ENCODE results near the gene TACC2.
A peak's percentile ranks its signal among the peaks of the same experiment; 100 is the strongest.

TACC2 gene

DNA sequence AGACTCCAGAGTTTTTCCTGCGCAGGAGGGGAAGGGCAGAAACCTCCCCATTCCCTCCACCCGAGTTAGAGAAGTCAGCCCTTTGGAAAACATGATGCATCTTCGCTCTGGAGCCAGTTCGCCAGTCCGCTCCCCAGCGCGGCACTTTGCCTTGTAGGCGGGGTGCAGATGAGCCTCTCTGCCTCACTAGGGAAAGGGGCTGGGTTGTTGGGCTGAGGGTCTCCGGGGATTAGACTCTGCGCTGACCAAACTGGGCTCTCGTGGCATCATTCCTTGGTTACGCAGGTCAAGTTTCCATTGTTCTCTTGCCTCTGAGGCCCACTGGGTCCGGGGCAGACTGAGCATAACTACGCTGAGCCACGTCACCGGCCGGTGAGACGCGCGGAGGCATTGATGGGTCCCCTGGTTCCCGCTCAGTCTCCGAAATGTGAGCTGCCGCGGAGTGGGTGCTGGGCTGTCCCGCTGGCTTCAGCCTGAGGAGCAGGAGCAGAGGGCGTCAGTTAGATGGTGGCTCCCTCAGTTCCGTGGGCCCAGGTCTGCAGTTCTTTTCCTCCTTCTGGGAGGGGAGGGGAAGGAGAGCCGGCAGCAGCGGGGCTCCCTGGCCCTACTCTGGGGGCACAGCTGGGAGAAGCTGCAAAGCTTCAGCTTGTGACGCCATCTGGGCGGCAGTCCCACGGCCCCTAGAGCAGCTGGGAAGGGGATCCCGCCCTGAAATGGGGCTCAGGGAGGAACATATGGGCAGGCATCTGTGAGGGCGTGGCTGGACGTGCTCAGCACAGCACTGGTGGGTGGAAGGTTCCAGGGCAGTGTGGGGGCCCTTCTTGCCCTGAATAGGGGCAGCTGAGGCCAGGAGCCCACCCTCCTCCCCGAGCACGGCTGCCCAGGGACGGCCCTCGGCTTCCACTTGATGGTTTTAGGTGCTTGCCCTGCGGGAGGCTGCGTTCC lies 160.9 kb downstream of the TACC2 start:
- no peak for DNase-seq

DNA sequence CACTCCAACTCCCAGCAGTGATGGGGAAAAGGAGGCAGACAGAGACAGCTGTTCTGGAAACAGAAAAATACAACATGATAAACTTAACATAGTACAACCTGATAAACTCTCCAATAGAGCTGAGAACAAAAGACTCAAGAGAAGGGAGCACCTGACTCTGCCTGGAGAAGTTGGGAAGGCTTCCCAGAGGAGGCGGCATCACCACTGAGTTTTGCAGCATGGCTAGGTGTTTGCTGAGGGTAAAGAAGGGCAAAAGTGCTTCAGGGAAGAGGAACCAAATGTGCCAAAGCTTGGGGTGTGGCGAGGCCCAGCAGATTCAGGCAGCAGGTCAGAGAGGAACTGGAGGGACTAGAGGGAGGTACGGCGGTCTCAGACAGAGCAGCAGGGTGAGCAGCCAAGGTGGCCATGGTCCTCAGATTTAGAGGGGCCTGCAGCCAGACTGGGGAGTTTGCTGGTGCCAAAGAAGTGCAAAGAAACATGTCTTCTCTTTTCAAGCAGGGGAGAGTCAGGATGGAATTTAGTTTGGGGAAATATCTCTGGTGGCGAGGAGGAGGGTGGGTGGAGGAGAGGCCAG lies 162.2 kb downstream of the TACC2 start:
- no peak for DNase-seq

DNA sequence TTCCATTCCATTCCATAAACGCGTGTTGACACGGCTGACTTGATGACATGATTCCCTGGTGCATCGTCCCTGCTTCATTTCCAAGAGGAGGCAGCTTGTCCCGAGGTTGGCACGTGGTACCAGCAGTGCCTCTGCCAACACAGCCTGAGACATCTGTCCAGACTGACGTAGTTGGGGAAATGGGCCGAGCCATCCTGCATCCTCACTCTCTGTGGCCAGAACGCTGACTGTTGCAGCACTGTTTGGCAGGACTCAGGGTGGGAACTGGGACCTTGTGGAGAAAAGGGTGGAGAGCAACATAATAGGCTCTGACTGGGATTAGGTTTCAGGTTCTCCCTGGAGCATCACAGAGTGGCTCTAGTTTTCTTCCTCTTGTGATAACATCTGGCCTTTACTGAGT lies 163.6 kb downstream of the TACC2 start:
- DNase-seq, result peak in 1 of 3 experiments; percentile 52

DNA sequence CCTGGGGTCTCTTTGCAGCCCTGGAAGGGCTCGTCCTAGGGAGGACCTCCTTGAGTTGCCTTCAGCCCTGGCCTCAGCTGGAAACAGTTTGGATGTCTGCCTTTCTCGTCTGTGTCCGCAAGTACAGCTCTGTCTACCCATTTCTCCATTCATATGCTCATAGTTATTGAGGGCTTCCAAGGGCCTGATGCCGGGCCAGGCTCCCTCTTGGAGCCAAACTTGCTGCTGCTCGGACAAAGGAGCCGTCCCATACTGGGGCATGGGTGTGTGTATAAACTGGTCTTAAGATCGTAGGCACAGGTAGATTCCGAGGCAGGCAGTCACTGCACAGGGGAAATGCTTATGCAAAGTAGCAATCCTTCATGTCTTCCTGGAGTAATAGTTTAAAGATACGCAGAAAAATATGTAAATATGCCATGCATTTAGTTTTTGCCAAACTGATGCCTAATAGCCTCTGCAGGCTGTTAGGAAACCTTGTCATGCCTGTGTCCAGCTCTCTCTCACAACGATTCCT lies 165.1 kb downstream of the TACC2 start:
- DNase-seq, result no peak

DNA sequence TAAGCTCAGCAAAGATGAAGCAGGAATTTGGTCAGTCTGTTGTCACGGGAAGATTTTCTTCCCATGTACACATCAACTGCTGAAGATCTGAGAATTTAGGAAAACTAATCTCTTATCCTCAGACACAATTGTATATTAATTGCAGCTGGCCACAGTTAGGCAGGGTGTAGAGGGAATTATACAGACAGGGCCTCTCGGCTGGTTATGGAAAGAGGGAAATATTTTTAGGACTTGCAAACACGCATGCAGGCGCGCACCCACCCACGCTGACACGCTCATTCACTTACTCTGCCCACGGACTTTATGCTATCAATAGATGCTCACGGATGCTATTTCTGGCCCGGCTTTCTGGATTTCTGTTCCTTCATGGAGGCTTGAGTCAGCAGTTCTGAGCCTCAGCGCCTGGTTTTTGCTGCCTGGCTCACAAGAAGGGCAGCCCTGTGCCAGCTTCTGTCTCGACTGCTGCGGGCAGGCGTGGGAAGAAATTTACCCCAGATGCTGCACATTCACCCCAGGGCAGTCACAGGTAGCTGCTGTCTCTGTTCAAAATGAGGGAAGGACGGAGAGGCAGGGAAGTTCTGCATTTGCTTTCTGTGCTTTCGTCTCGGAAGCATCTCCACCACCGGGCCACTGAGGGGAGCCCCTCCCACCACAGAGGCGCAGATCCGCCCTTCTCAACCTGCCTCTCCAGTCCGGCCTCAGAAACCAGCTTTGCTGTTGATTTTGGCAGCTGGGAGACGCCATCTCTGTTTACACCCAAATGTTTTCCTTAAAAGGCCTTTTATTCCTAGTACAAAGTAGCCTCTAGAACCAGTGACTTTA lies 165.8 kb downstream of the TACC2 start:
- no peak for DNase-seq

DNA sequence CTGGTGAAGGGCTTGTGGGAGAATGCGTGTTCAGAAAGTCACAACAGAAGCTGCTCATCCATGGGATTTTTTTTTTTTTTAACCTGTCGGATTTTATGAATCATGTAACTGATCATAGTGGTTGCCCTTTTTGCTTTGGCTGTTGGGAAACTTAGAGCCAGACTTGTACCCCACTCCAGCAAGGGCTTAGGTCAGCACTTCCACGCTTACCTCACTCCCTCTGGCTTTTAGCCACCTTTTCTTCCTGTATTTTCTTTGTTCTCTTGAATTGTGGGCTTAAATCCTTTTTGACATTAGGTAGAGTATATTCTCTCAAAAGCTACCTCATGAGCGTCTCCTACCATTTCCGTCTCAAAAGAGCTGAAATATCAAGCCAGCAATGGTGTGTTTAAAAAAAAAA lies 168.5 kb downstream of the TACC2 start:
- no peak for DNase-seq

DNA sequence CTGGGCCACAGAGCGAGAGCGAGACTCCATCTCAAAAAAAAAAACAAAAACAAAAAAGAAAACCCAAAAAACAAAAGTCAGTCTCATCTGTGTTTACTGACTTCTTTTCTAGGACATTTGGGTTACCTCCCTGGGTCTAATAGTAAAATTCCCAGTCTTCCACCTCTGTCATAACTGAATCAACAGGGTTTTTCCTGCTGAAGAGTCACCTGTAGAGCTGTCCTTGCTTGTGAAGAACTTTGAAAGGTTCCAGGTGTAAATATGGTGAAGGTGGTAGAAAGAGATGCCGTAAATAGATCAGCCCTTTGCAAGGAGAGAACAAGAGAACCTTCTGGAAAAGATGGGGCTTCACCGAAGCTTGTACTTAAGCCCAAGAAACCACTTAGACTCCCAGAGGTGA lies 169.4 kb downstream of the TACC2 start:
- no peak for DNase-seq

DNA sequence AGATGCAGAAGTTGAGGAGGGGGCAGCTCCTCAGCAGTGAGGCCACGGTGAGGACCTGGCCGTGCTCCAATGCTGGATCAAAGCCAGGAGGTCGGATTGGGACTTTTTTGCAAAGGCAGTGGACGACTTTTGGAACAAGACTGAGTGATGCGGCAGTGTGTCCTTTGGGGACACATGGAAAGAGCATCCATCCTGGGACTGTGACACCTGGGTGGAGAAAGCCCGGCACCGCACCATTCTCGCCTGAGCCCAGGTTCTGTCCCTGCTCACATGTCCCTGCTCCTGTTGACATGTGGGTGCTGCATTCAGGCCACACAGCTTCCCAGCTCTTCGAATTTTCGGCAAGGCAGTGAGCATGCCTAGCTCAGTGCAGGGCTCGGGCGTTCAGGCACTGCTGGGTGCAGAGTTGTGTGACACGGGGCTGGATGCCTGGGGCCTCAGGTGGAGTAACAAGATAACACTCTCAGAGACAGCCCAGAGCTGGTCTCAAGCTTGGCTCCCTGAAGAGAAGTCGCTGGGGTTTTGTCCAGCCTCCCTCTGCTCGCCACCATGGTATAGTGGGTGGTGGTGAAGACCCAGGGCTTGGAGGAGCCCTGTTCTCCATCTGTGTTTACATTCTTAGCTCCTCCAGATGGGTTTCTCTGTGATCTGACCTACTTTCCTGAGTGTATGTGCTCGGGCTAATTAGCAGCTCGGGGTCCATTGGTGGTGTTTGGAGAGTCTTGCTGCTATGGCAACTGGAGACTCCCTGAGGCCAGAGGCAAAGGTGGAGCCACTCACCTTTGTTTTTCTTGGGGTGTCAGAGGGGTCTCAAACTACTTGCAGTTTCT lies 170.4 kb downstream of the TACC2 start:
- peak; percentile 11 to 77 (median 49) for DNase-seq

DNA sequence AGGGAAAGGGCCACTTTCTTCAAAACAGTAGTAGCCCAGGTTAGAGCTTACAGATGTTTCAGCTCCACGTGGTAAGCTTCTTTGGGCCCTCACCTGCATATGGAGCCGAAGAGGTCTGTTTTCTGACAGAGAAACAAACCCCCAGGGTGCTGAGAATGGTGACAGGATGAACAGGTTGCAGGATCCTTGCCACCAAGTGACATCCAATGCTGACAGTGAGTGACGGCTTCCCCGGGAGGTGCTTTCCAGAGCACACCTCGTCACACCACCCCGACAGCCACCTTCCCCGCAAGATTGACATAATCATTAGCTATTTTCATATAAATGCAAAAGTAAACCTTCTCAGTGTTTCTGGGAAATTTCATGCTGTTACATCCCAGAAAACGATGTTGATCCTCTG lies 172.8 kb downstream of the TACC2 start:
- no peak for DNase-seq

DNA sequence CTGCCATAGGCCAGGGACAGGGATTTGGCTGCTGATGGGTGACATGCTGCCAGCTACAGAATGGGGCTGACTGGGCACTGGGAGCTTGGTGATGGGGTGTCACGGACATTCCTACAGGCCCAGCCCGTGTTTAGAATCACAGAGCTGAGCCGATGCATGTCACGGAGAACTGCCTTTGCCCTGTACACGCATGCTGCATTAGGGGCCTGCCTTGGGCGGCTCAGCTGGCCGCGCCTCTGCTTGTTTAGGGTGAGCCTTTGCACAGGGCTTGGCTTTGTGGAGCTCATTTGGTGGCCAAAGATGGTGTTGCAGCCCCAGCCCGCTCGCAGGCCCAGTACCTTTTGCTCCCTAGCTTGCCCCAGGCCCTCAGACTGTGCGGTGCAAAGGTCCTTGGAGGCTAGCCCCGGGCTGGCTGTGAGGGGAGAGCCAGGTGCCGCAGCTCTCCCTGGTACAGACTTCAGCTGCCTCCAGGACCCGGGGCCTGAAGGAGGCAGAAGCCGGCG lies 173.8 kb downstream of the TACC2 start:
- peak in 1 of 3 experiments; percentile 36 for DNase-seq

DNA sequence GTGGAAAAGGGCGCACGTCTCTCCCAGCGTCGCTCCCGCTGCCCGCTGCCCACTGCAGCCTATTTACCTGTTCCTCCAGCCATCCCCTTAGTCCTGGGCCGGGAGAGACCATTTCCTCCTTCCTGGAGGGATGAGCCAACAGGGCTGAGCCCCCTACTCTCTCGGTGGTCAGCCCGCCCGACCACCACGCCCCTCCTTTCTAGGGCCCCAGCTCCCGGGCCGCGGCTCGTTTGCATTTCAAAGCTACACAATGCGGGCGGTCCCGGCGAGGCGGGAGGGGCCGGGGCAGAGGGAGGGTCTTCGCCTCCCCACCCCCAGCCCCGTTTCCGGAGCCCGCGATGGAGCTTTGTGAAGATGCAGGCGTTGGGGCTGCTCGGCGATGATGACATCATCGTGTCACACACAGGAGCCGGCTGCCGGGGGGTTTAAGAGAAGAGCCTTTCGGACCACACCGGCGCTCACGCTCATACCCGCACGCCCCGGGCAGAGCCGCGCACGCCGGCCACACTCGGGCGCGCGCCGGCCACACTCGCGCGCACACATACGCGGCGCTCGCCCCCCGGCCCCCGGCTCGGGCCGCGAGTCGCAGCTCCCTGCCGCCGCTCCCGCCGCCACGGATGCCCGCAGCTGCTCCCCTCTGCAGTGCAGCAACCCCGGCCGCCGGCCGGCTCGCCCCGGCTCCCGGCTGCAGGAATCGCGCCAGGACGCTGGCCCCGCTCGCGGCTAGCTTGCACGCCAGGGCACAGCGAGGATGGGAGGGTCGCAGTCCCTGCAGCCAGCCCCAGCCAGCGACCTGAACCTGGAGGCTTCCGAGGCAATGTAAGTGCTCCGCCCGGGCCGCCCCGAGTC lies 174.4 kb downstream of the TACC2 start:
- DNase-seq, result peak in 1 of 3 experiments; percentile 70

DNA sequence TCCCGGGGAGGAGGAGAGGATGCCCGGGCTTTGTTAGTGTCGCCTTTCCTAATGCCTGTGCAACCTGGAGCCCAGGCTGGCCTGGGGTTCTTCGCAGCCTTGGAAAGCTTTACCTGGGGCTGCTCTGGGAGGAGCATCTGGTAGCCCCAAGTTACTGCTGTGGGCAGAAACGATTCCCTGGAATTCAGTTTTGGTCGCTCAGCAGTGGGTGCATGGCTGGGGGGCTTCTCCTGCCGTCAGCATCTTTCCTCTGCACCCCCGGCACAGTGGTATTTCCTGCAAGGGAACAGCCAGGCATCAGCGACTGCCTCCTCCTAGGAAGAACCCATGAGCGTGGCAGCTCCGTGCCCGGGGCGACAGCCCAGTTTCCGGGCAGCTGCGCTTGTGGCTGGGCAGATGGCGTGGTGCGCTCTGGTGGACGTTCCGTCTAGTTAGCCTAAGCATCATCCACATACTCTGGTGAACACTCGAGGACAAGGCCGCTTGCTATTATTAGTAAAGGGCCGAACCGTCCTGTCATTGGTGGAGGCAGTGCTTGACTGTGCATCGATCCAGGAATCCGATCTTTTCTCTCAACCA lies 175.1 kb downstream of the TACC2 start:
- DNase-seq, result peak in 1 of 3 experiments; percentile 83

DNA sequence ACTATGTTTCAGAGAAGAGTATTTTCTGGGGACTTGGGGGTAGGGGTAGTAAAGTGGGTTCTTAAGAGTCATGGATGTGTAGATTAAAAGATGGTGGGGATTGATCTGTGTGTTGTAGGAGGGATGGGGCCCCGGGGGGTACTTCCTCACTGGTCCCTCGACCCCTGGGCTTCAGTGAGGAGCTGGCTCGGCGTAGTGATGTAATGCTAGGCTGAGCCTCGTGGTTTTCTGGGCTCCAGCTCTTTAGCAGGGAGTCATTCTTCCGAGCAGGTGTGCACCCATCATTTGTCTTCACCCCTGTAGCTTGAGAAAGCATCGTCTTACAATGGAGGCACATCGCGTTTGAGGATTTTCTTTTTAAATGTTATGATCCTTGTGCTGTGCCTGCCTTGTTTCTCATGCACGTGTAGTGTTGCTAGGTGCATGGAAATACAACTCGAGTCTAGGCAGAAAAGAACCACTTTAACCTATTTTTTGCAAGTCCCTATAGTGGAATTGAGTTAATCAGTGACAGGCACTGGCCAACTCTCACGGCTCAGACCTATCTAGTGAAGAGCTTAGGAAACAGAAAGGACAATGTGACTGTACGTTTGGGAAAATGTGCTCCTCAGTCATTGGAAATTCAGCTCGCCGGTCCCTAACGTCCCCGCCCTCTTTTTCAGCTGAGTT lies 176.0 kb downstream of the TACC2 start:
- DNase-seq, result peak in 1 of 3 experiments; percentile 42

DNA sequence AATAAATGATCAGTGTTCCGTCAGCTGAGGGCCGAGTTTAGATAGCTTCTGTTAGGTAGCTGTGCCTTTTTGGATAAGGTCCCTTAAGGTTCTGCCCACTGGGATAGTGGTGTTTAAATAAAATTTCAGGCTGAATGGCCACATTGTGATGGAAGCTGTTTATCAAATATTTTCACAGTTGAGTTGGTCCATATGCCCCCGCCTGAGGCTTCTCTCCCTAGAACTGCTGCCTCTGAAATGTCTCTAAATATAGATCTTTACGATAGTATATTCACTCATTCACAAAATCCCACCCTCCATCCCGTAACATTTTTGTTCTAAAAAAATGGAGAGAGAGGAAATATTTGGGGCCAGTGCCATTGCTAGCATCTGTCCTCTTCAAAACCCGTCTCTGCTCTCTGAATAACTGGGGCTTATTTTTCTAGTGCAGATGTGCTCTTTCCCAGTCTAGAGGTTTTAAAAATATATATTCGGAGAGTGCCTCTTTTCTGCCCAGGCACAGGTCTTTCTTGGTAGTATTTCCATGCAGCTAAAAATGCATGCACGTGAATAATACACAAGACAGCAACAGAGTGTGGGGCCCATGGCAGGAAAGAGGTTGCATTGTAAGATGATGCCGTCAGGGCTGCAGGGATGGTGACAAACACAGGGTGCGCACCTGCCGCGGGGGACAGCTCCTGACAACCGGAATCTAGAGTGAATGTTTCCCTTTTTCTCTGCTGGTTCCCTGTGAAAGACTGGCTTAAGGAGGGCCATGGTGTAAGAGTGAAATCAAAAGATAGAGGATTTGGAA lies 176.7 kb downstream of the TACC2 start:
- DNase-seq, result peak in 2 of 3 experiments; percentile 6 to 41

DNA sequence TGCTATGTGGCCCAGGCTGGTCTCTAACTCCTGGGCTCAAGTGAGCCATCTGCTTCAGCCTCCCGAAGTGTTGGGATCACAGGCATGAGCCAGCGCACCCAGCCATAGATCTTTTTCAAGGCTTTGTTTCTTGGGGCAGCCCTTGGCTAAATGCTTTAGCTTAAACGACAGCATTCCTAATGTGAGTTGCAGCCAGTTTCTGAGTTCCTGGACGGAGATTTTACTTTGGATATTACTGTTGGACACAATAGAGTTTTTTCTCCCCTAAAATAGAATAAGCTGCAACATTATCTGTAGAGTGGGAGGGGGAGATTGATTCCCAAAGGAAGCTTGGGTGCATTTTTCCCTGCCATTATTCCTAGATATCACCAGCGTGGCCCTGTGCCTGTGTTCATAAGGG lies 179.1 kb downstream of the TACC2 start:
- DNase-seq, result no peak

DNA sequence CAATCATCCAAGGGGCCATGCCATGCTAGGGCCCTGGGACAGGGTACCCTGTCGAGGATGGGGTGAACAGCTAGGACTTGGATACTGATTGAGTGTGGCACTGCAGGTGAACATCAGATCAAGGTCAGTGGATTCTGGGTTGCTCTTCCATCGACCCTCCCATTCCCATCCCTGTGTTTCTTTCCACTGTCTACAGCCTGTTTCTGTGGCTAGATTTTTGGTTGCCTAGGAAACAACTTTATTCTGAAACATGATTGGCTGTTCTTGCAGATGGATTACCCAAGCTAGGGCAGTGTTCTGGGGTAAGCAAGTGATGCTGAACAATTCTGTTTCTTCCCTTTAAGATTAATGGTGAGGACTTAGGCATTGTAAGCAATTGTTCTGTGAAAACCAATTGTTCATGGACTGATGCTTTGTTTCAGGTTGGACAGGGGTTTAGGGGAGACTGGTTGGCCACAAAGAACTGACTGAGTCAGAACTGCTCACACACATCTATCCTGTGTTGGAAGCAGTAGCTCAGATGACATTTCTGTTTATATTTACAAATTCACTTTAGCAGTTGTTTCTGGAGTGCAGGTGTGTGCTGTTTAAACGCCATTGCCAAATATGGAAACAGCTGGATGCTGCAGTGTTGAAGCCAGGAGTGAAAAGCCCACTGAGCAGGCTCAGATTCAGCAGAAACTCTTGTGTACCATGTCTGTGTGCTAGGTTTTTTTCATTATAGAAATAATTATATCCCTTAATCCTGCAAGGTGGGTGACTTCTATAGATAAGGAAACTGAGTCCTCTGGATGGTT lies 179.8 kb downstream of the TACC2 start:
- DNase-seq, result peak in 2 of 3 experiments; percentile 14 to 45

DNA sequence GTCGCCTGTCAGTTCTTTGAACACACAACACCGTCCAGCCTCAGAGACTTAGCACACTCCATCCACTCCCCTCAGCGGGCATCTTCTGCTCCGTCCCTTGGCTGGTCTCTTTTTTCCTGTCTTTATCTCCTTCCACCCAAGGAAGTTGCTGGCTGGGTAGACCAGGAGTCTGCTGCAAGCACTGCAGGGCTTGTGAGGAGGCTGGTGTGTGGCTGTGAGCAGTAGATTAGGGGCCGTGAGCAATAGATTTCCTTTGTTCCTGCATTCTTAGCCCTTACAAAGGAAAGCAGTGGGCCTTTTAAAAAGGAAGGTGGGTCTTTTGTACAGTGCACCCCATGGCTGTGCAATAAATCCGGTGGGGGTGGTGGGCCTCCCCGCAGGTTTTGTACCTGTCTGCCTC lies 181.8 kb downstream of the TACC2 start:
- DNase-seq, result no peak
